ENCODE results near the gene SCAPER. TPM values are rescaled to one million over a fixed set of nuclear protein-coding genes. Genes with fewer than 3 reads are reported as not detected.

Gene SCAPER
- total and polyA plus RNA-seq, 2 of the 4 experiments (the other 2 are of a cell fraction), result 2.9 to 9.7 TPM

DNA sequence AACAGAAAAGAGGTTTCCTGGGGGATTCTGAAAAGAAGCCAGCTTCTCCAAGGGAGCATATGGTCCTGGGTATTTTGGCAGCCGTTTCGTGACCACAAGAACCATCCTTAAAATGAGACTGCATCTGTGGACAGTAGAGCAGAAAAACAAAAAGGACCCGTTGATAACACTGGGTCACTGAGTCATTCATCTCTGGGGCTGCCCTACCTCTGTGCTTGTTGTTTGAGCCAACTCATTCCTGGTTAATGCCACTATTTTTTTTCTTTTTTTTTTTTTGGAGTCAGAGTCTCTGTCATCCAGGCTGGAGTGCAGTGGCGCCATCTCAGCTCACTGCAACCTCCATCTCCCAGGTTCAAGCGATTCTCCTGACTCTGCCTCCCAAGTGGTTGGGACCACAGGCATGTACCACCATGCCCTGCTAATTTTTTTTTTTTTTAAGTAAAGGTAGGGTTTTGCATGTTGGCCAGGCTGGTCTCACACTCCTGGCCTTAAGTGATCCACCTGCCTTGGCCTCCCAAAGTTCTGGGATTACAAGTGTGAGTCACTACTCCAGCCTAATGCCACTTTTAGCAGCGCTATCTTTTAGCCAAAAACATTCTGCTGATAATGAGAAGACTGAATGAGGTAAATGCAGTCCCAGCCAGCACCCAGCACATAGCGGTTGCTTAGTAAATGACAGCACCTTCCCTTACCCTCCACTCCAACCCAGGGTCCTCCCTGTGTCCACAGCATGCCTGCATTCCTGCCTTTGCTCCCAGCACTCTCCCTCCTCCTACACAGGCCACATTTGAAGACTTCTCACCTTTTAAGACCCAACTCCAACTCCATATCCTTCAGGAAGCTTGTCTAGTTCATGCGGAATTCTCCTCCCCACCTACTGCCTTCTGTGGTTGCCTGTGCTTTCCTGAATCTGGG lies 577.7 kb downstream of the SCAPER start:
- Histone ChIP-seq H2BK20ac (ENCODE audit: low read depth, low read length) (no peak overlapping the region), H2BK5ac (ENCODE audit: low read depth, low read length, poor library complexity, severe bottlenecking) (no peak overlapping the region), H4K8ac (ENCODE audit: low read depth in 2 of 2, low read length in 2 of 2) (no peak overlapping the region), H3K18ac (ENCODE audit: low read depth, low read length) (no peak overlapping the region), H3K27ac (ENCODE audit: insufficient read depth, low read length) (no peak overlapping the region), H3K27me3 (ENCODE audit: control insufficient read depth, insufficient read depth, low read length) (peaks cover 15% of the 10 kb centered on the region), H2AK5ac (ENCODE audit: low read depth, low read length) (no peak overlapping the region), H3K56ac (ENCODE audit: extremely low read depth, insufficient read depth, low read length) (no peak overlapping the region), H3K9me3 (ENCODE audit: control insufficient read depth, insufficient read depth, low read length) (no peaks in the 10 kb centered on the region), H2AFZ (replicated peaks; ENCODE audit: low read length, poor library complexity) (no peak overlapping the region), H3K4me2 (ENCODE audit: low read depth, low read length) (no peak overlapping the region), H2BK15ac (ENCODE audit: low read depth, low read length) (no peak overlapping the region), H3K4me1 (ENCODE audit: control insufficient read depth, insufficient read depth, low read length) (peaks cover 5% of the 10 kb centered on the region; the same call in 1 of the 2 replicates), H4K91ac (ENCODE audit: insufficient read depth, low read depth, low read length) (no peak overlapping the region), H3K9me1 (ENCODE audit: insufficient read depth, low read length) (peaks cover 3% of the 10 kb centered on the region; the same call in 1 of the 2 replicates), H3K79me1 (ENCODE audit: low read depth in 1 of 2, low read length in 2 of 2) (no peaks in the 10 kb centered on the region), H3K4me3 (ENCODE audit: insufficient read depth, low read depth, low read length) (no peak overlapping the region), H3K23ac (ENCODE audit: low read depth, low read length) (no peak overlapping the region), H3K14ac (replicated peaks; ENCODE audit: low read depth, low read length) (no peak overlapping the region), H4K5ac (ENCODE audit: low read depth, low read length) (no peak overlapping the region), H2BK120ac (ENCODE audit: low read depth, low read length) (no peak overlapping the region), H2AK9ac (replicated peaks; ENCODE audit: low read depth, low read length, poor library complexity) (no peak overlapping the region), H3K36me3 (ENCODE audit: control insufficient read depth, insufficient read depth, low read length) (no peaks in the 10 kb centered on the region), H3K4ac (ENCODE audit: low read depth, low read length) (no peak overlapping the region), H4K20me1 (ENCODE audit: insufficient read depth, low read length) (no peaks in the 10 kb centered on the region), H3K9ac (ENCODE audit: low read depth, low read length) (no peak overlapping the region)
- dilution Hi-C loops (cut with HindIII; ENCODE audit: low sequenced_read_pairs, unreplicated experiment), result no loop called here
- ChIA-PET CTCF (interaction anchor here (0.6 kb wide), 1 partner anchor 96 kb away, joined by 3 read pairs; no protein-coding TSS in a partner anchor), POLR2A (ENCODE audit: unreplicated experiment) (no interaction called here)
- 10% methylated on average over 3 of the region's 8 CpGs; no CpG with 5 or more reads in 1 of the 2 experiments for WGBS, 2 experiments (ENCODE audit: extremely low coverage in 2 of 2, insufficient read length in 1 of 2)
- intact Hi-C loops (cut with micrococcal nuclease), result no loop called here
- DNase-seq (peak; percentile 70), ATAC-seq (ENCODE audit: low read depth) (peak; percentile 79)
- TF ChIP-seq ELK1 (IDR thresholded peaks at IDR 0.05; ENCODE audit: borderline replicate concordance, low read depth, low read length) (no peak), MAFK (IDR thresholded peaks at IDR 0.05; ENCODE audit: low read depth, low read length) (no peak), CHD1 (IDR thresholded peaks at IDR 0.05; ENCODE audit: low read depth, low read length) (no peak), FOS (IDR thresholded peaks at IDR 0.05; ENCODE audit: low read depth, low read length) (no peak), MAZ (IDR thresholded peaks at IDR 0.05; ENCODE audit: borderline replicate concordance, low read depth, low read length) (no peak), RFX5 (IDR thresholded peaks at IDR 0.05; ENCODE audit: low read depth, low read length) (no peak), POLR2A (IDR thresholded peaks at IDR 0.05; ENCODE audit: low read depth, low read length) (no peak), RCOR1 (IDR thresholded peaks at IDR 0.05; ENCODE audit: insufficient replicate concordance, low read length) (no peak), BHLHE40 (IDR thresholded peaks at IDR 0.05; ENCODE audit: low read depth, low read length) (no peak), NFE2L2 (IDR thresholded peaks at IDR 0.05; ENCODE audit: low read depth, low read length) (no peak), SMC3 (IDR thresholded peaks at IDR 0.05; ENCODE audit: low read depth, low read length) (no peak), MXI1 (IDR thresholded peaks at IDR 0.05; ENCODE audit: borderline replicate concordance, low read depth, low read length) (no peak)
- TF ChIP-seq, protein P1, sequence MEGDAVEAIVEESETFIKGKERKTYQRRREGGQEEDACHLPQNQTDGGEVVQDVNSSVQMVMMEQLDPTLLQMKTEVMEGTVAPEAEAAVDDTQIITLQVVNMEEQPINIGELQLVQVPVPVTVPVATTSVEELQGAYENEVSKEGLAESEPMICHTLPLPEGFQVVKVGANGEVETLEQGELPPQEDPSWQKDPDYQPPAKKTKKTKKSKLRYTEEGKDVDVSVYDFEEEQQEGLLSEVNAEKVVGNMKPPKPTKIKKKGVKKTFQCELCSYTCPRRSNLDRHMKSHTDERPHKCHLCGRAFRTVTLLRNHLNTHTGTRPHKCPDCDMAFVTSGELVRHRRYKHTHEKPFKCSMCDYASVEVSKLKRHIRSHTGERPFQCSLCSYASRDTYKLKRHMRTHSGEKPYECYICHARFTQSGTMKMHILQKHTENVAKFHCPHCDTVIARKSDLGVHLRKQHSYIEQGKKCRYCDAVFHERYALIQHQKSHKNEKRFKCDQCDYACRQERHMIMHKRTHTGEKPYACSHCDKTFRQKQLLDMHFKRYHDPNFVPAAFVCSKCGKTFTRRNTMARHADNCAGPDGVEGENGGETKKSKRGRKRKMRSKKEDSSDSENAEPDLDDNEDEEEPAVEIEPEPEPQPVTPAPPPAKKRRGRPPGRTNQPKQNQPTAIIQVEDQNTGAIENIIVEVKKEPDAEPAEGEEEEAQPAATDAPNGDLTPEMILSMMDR (conservative IDR thresholded peaks at IDR 0.05; ENCODE audit: low read depth, low read length), result no peak
- TF ChIP-seq, protein P2, sequence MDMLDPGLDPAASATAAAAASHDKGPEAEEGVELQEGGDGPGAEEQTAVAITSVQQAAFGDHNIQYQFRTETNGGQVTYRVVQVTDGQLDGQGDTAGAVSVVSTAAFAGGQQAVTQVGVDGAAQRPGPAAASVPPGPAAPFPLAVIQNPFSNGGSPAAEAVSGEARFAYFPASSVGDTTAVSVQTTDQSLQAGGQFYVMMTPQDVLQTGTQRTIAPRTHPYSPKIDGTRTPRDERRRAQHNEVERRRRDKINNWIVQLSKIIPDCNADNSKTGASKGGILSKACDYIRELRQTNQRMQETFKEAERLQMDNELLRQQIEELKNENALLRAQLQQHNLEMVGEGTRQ (IDR thresholded peaks at IDR 0.05; ENCODE audit: low read depth, low read length), result no peak
- BruUV-seq (replicated peaks), result no TSS peak
- in situ Hi-C loops (cut with MboI; ENCODE audit: low sequenced_read_pairs), result no loop called here
